ENCODE results near the gene ADGRB3. TPM values are rescaled to one million over a fixed set of nuclear protein-coding genes. Genes with fewer than 3 reads are reported as not detected.

ADGRB3 gene
- total RNA-seq, 1 donor from 2014 or later = 2.7 TPM

DNA sequence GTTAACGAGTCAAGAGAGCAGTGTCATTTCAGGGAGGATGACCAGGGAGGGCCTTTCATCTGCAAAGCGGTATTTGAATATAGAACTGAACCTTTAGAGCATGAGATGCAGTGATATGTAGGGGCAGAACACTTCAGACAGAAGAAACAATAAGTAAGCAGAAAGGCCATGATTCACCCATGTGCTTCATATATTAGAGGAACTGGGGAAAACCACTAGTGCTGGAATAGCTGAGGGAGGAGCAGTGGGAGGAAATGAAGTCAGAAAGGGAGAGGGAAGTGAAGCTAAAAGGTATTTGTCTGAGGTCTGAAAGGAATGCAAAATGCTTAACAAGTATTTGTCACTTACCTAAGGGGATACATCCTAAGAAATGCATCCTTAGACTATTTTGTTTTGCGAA is 391.2 kb downstream of the ADGRB3 start:
- H3K9me3 ChIP-seq = no peaks in the 10 kb centered on the region
- no peak overlapping the region for H3K27ac ChIP-seq
- no peaks in the 10 kb centered on the region for H3K4me1 ChIP-seq
- no peak for DNase-seq (ENCODE audit: extremely low spot score in 2 of 2)
- no peak overlapping the region for H3K4me3 ChIP-seq
- intact Hi-C loops (cut with DNase I) = no loop called here
- TF ChIP-seq, protein P1, sequence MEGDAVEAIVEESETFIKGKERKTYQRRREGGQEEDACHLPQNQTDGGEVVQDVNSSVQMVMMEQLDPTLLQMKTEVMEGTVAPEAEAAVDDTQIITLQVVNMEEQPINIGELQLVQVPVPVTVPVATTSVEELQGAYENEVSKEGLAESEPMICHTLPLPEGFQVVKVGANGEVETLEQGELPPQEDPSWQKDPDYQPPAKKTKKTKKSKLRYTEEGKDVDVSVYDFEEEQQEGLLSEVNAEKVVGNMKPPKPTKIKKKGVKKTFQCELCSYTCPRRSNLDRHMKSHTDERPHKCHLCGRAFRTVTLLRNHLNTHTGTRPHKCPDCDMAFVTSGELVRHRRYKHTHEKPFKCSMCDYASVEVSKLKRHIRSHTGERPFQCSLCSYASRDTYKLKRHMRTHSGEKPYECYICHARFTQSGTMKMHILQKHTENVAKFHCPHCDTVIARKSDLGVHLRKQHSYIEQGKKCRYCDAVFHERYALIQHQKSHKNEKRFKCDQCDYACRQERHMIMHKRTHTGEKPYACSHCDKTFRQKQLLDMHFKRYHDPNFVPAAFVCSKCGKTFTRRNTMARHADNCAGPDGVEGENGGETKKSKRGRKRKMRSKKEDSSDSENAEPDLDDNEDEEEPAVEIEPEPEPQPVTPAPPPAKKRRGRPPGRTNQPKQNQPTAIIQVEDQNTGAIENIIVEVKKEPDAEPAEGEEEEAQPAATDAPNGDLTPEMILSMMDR (IDR thresholded peaks at IDR 0.05) = no peak
- TF ChIP-seq POLR2AphosphoS5 (IDR thresholded peaks at IDR 0.05; ENCODE audit: insufficient read depth in 1 of 2, low read depth in 1 of 2) = no peak
- TF ChIP-seq POLR2A (IDR thresholded peaks at IDR 0.05) = no peak
- H3K36me3 ChIP-seq = no peaks in the 10 kb centered on the region
- H3K27me3 ChIP-seq = no peaks in the 10 kb centered on the region

- intact Hi-C loops (cut with DNase I) = no loop called here
- Histone ChIP-seq H3K9me3 (no peaks in the 10 kb centered on the region), H3K4me3 (no peak overlapping the region), H3K27me3 (no peaks in the 10 kb centered on the region), H3K27ac (no peak overlapping the region), H3K36me3 (no peaks in the 10 kb centered on the region), H3K4me1 (no peaks in the 10 kb centered on the region)
- DNase-seq (ENCODE audit: extremely low spot score in 2 of 2) = no peak
- TF ChIP-seq POLR2AphosphoS5 (IDR thresholded peaks at IDR 0.05; ENCODE audit: insufficient read depth in 1 of 2, low read depth in 1 of 2) = no peak
- TF ChIP-seq POLR2A (IDR thresholded peaks at IDR 0.05) = no peak
- TF ChIP-seq, protein P1 (IDR thresholded peaks at IDR 0.05) = no peak
Observed at GRCh38 chr6:69026715-69027114, 391.6 kb downstream of the ADGRB3 start.

- no peak for TF ChIP-seq POLR2A (IDR thresholded peaks at IDR 0.05)
- TF ChIP-seq, protein P1 (IDR thresholded peaks at IDR 0.05) = no peak
- no peak for TF ChIP-seq POLR2AphosphoS5 (IDR thresholded peaks at IDR 0.05; ENCODE audit: insufficient read depth in 1 of 2, low read depth in 1 of 2)
- Histone ChIP-seq H3K36me3 (no peaks in the 10 kb centered on the region), H3K27ac (no peak overlapping the region), H3K4me3 (no peak overlapping the region), H3K4me1 (no peaks in the 10 kb centered on the region), H3K9me3 (no peaks in the 10 kb centered on the region), H3K27me3 (no peaks in the 10 kb centered on the region)
- intact Hi-C loops (cut with DNase I) = no loop called here
- no peak for DNase-seq (ENCODE audit: extremely low spot score in 2 of 2)
Observed at GRCh38 chr6:69027861-69028260, 392.8 kb downstream of the ADGRB3 start.

GRCh38 chr6:69038841-69039240 is 403.8 kb downstream of the ADGRB3 start:
- Histone ChIP-seq H3K4me3 (no peak overlapping the region), H3K9me3 (no peaks in the 10 kb centered on the region), H3K27ac (no peak overlapping the region), H3K36me3 (no peaks in the 10 kb centered on the region), H3K4me1 (no peaks in the 10 kb centered on the region), H3K27me3 (no peaks in the 10 kb centered on the region)
- TF ChIP-seq, protein P1 (IDR thresholded peaks at IDR 0.05) = no peak
- TF ChIP-seq POLR2AphosphoS5 (IDR thresholded peaks at IDR 0.05; ENCODE audit: insufficient read depth in 1 of 2, low read depth in 1 of 2) = no peak
- TF ChIP-seq POLR2A (IDR thresholded peaks at IDR 0.05) = no peak
- DNase-seq (ENCODE audit: extremely low spot score in 2 of 2) = no peak
- intact Hi-C loops (cut with DNase I) = no loop called here

DNA sequence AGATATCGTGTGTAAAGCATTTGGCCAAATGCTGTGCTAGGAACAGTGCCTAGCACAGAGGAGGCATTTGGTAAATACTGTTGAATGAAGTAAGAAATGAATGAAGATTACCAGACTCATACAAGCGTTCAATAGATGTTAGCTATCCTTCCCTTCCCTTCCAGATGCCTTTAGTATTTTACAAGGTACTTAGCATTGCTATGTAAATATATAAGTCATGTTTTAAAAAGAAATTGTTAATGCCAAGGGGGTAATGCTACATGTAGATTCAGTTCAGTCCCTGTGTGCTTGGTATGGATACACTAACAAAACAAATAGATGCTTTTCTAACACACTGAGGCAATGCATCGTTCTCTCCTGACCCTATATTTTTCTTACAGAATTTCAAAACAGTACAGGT is 407.2 kb downstream of the ADGRB3 start:
- intact Hi-C loops (cut with DNase I) = no loop called here
- Histone ChIP-seq H3K27ac (no peak overlapping the region), H3K4me1 (no peaks in the 10 kb centered on the region), H3K9me3 (no peaks in the 10 kb centered on the region), H3K36me3 (no peaks in the 10 kb centered on the region), H3K27me3 (no peaks in the 10 kb centered on the region), H3K4me3 (no peak overlapping the region)
- TF ChIP-seq POLR2A (IDR thresholded peaks at IDR 0.05) = no peak
- TF ChIP-seq POLR2AphosphoS5 (IDR thresholded peaks at IDR 0.05; ENCODE audit: insufficient read depth in 1 of 2, low read depth in 1 of 2) = no peak
- TF ChIP-seq, protein P1 (IDR thresholded peaks at IDR 0.05) = no peak
- DNase-seq (ENCODE audit: extremely low spot score in 2 of 2) = no peak
